WTC11 (cell line): ENCODE data around the gene DDIT4.

Experiments
- CREM ChIP-seq: sonication (generic); formaldehyde crosslinking; IDR thresholded peaks from 2 replicates; pipeline ENCODE4 v1.8.1; 2022; ENCODE audit warnings: mild to moderate bottlenecking, missing genetic modification reagents, moderate library complexity
- NFYB ChIP-seq: sonication (generic); formaldehyde crosslinking; conservative IDR thresholded peaks from 2 replicates; pipeline ENCODE4 v1.8.0; 2022; ENCODE audit warnings: low read depth, missing genetic modification reagents
- ZNF232 ChIP-seq: sonication (generic); formaldehyde crosslinking; IDR thresholded peaks from 2 replicates; pipeline ENCODE4 v1.8.0; 2022; ENCODE audit warnings: mild to moderate bottlenecking, missing genetic modification reagents
- TF ChIP-seq, protein P1 (sequence below): sonication (generic); formaldehyde crosslinking; IDR thresholded peaks from 2 replicates; pipeline ENCODE4 v1.8.1; 2022; ENCODE audit warnings: low read depth, mild to moderate bottlenecking, moderate library complexity, missing genetic modification reagents, borderline replicate concordance
- TF ChIP-seq, protein P2 (sequence below): fragments of 250-450 bp; sonication (Bioruptor Pico); IDR thresholded peaks from 2 replicates; pipeline ENCODE4 v1.9.0; 2021; ENCODE audit warnings: mild to moderate bottlenecking
- TF ChIP-seq, protein P3 (sequence below): fragments of 200-600 bp; IDR thresholded peaks from 2 replicates; pipeline ENCODE4 v1.8.0; 2022; ENCODE audit warnings: antibody characterized with exemption

DNA sequence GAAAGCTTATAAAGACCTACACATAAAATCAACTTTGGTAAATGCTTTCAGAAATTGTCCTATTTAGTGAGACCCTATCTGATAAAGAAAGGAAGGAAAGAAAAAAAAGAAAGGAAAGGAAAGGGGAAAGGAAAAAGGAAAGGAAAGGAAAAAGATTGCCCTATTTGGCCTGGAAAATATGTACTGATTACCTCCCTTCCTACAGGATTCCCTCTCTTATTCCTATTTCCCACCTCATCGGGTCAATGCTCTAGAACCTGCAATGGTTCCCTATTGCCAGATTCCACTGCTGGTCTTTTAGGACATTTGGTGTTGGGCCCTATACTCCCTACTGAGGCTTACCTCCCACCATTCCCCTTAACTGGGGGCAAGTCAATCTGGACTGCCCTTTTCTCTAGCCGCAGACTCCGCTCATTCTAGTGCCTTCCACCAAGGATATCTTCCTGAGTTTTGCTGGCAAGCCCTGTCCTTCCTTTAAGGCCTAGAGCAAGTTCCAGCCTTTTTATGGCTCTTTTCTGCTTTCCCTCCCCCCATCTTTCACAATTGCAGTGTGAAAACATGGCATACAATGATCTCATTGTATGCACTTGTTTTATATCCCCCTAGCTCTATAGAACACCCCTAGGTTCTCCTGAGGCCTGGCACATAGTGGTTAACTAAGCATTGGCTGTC, 4.4 kb downstream of the DDIT4 start:
- TF ChIP-seq, protein P1, sequence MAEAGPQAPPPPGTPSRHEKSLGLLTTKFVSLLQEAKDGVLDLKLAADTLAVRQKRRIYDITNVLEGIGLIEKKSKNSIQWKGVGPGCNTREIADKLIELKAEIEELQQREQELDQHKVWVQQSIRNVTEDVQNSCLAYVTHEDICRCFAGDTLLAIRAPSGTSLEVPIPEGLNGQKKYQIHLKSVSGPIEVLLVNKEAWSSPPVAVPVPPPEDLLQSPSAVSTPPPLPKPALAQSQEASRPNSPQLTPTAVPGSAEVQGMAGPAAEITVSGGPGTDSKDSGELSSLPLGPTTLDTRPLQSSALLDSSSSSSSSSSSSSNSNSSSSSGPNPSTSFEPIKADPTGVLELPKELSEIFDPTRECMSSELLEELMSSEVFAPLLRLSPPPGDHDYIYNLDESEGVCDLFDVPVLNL (CRISPR knock-in tag) = no peak
- TF ChIP-seq CREM (CRISPR knock-in tag) (no peak), NFYB (CRISPR knock-in tag) (no peak), ZNF232 (no peak)
- TF ChIP-seq, protein P2, sequence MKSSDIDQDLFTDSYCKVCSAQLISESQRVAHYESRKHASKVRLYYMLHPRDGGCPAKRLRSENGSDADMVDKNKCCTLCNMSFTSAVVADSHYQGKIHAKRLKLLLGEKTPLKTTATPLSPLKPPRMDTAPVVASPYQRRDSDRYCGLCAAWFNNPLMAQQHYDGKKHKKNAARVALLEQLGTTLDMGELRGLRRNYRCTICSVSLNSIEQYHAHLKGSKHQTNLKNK (CRISPR knock-in tag) = no peak
- TF ChIP-seq, protein P3, sequence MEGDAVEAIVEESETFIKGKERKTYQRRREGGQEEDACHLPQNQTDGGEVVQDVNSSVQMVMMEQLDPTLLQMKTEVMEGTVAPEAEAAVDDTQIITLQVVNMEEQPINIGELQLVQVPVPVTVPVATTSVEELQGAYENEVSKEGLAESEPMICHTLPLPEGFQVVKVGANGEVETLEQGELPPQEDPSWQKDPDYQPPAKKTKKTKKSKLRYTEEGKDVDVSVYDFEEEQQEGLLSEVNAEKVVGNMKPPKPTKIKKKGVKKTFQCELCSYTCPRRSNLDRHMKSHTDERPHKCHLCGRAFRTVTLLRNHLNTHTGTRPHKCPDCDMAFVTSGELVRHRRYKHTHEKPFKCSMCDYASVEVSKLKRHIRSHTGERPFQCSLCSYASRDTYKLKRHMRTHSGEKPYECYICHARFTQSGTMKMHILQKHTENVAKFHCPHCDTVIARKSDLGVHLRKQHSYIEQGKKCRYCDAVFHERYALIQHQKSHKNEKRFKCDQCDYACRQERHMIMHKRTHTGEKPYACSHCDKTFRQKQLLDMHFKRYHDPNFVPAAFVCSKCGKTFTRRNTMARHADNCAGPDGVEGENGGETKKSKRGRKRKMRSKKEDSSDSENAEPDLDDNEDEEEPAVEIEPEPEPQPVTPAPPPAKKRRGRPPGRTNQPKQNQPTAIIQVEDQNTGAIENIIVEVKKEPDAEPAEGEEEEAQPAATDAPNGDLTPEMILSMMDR = no peak
